ENCODE results near the gene PSAPL1.

Gene PSAPL1

DNA sequence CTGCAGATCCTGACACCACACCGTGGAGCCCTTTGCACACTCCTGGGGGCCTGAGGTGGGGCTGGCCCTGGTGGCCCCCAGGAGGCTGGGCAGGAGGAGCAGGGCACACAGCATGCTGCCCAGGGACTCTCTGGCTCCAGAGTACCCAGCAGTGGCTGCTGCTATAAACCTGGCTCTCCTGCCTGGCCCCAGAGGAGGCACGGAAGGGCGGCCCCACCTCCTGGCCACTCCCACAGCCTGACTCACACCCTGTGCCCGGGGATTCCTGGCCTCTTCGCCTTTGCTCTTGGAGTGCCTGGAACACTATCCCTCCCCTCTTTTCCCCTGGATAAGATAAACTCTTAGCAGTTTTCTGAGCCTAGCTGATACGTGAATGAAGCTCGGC is at the start of gene PSAPL1:
Gene PSAPL1 (minus strand): TSS at position 165 of the 385 bp plus-strand sequence. CDS start 51 bp downstream, at position 114.
- DNase-seq (ENCODE audit: low read depth, low spot score), result no peak

DNA sequence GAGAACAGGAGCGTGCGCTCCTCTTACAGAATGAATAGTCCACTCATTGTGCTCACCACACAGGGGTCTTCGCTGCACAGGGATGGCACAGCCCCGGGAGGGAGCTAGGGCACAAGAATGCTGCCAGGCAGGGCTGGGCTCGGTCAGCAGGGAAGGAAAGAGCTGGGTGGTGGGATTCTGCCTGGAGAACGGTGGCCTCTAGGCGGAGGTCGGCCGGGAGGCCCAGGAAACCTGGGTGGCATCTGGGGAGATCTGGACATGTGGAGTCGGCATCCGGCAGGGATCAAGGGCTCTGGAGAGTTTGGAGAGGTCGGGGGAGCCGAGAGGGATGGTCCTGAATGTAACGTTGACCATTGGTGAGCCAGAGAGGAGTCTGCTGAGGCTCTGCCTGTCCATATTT is 46.5 kb upstream of the PSAPL1 start:
- no peak for DNase-seq (ENCODE audit: low read depth, low spot score)

GRCh38 chr4:7480423-7480822 is 45.7 kb upstream of the PSAPL1 start:
- DNase-seq (ENCODE audit: low read depth, low spot score), result no peak

DNA sequence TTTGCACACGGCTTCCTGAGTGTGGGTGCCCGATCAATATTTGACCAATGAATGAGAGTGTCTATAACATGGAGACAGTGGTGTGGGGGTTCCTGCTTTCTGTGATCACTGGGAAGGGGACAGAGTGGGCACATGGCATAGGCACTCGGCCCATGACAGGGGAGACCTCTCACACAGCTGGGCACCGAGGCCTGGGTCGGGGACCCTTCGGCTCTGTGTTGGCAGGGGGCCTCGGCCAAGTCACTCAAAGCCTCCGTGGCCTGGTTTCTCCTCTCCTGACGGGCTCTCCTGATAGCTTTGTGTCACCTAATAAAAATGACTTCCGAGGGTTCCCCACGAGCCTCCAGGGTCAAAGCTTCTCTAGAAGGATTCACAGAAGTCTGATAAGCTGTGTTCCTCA is 43.9 kb upstream of the PSAPL1 start:
- DNase-seq (ENCODE audit: low read depth, low spot score), result no peak

DNA sequence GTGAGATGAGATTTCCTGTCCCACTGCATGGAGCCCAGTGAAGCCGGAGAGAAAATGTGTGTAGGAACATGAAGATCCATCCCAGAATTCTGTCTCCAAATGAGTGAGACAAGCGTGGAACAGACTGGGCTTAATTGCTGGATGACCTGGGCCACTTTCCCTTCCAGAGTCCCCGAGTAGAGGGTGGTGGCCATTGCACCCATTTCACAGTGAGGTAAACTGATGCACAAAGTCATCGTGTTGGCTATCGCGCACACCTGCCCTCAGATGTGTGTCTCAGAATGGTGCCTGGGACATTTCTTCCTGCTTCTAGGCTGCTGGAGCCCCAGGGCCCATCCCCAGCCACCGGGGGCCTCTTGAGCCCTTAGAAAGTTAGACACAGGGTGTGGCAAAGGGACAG is 43.0 kb upstream of the PSAPL1 start:
- DNase-seq (ENCODE audit: low read depth, low spot score), result no peak

GRCh38 chr4:7476820-7477219 is 42.1 kb upstream of the PSAPL1 start:
- DNase-seq (ENCODE audit: low read depth, low spot score), result no peak

DNA sequence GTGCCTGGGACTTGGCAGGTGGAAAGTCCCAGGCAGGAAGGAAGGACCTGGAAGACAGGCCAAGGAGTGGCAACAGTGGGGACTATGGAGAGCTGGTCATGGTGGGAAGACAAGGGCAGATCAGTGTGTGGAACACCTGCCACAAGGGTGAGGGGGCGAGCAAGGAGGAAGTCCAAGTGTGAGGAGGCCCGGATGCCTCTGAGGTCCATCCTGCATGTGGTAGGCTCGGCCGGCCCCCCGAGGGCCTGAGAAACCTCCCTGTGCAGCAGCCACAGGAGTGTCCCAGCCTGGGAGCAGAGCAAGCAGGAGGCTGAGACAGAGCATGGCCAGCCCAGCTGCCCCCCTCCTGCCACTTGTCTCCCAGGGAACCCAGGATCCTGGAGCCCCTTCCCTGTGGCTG is 40.5 kb upstream of the PSAPL1 start:
- DNase-seq (ENCODE audit: low read depth, low spot score), result no peak

- DNase-seq (ENCODE audit: low read depth, low spot score), result no peak
Measured at GRCh38 chr4:7474320-7474719, 39.6 kb upstream of the PSAPL1 start.

DNA sequence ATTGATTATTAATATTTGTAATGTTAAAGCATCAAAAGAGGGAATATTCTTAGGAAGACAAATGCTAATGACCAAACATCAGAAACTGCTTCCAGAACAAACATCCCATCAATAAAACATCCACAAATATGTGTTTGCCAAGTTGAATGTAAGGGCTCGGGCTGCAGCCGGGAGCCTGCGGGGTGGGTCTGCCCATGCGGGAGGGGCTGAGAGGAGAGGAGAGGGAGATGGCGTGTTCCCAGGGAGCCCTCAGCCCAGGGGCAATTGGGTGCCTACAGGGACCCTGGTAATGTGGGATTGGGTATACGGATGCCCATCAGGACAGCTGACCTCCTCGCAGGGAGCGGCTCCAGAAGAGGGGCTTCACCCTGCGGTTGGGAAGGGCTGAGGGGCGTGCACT is 38.4 kb upstream of the PSAPL1 start:
- no peak for DNase-seq (ENCODE audit: low read depth, low spot score)

GRCh38 chr4:7472442-7473013 is 37.8 kb upstream of the PSAPL1 start:
- no peak for DNase-seq (ENCODE audit: low read depth, low spot score)

- no peak for DNase-seq (ENCODE audit: low read depth, low spot score)
Measured at GRCh38 chr4:7470522-7471128, 35.9 kb upstream of the PSAPL1 start.

- DNase-seq (ENCODE audit: low read depth, low spot score), result no peak
Measured at GRCh38 chr4:7470111-7470510, 35.4 kb upstream of the PSAPL1 start.

GRCh38 chr4:7469023-7469422 is 34.3 kb upstream of the PSAPL1 start:
- DNase-seq (ENCODE audit: low read depth, low spot score), result no peak

- DNase-seq (ENCODE audit: low read depth, low spot score), result no peak
Measured at GRCh38 chr4:7467471-7467870, 32.7 kb upstream of the PSAPL1 start.

DNA sequence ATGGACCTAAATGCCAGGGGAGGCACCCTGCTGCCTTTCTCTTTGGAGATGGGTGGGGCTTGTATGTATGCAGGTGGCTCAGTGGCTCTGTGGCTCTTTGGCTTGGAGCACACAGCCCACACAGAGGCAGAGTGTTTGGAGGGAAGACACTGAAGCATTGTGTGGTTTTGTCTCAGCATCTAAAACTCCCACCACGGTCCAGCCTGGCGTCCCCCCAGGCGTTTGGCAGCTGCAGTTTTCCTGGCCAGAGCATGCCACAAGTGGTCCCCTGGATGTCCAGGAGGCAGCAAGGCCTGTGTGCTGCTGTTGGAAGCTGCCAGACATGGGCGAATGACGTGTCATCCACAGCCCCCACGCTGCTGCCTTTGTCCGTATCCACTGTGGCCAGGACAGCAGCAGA is 32.2 kb upstream of the PSAPL1 start:
- DNase-seq (ENCODE audit: low read depth, low spot score), result no peak

GRCh38 chr4:7466215-7466614 is 31.5 kb upstream of the PSAPL1 start:
- no peak for DNase-seq (ENCODE audit: low read depth, low spot score)

DNA sequence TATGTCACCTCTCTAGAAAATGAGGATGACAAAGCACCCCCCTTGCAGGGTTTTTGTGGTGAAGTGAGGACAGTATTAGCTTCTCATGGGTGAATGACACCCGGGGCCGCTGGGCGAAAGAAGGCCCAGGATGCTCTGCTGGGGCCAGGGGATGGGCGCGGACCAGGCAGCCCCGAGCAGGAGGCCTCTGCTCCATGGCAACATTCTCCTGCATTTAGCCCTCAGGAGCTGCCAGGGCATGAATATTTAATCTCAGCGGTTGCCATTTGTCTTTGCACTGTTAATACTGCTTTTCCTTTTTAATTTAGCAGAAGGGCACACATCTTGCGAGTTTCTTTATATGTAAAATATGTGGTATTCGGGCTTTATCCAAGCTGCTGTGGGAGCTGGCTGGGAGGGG is 30.3 kb upstream of the PSAPL1 start:
- DNase-seq (ENCODE audit: low read depth, low spot score), result no peak

- no peak for DNase-seq (ENCODE audit: low read depth, low spot score)
Measured at GRCh38 chr4:7464259-7464655, 29.5 kb upstream of the PSAPL1 start.

DNA sequence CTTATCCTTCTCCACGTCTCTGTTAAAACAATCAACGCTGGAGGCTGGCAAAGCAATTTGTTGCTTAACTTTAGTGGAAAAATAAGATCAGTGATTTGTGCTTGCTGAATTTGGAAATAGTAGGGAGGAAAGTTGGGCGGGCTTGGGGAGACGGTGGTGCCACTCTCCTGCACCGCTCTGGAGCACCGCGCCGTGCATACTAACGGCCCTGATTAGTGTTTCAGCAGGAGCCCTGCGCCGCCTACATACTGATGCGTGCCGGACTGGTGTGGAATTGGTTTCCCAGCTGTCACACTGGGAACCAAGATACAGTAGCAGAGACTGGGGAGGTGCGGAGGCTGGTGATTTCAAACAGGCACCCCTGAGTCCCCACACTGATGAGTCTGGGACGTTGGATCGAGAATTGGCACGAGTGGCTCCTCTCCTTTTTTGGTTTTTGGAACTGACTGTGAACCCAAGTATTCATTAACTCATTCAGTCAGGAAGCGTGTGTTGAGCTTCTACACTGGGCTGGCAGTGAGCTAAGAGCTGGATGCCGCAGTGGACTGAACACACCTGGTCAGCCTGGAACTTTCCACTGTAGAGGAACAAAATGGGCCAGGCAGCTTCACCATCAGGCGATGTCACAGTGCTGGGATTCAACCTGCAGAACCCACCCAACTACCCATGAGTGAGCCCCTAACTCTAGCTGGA is 29.0 kb upstream of the PSAPL1 start:
- DNase-seq (ENCODE audit: low read depth, low spot score), result no peak

DNA sequence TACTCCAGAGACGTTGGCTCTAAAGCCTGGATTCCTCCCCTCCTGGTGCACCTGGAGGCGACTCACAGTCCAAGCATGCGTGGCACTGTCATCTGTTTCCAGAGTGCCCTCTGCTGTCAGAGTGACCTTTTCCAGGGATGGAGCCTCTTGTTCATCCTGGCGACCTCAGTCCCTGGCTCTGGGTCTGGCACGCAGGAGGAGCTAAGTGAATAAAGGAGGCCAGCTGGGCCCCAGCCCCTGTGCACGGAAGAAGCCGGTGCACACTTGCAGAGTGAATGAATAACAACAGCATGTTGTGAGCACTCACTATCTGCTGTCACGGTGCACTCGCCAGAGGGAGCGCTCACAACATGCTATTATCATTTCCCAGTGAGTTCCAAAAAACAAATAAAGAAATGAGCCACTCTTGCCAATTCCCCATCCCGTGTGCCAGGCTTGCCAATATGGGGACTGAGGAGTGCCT is 27.8 kb upstream of the PSAPL1 start:
- no peak for DNase-seq (ENCODE audit: low read depth, low spot score)

- DNase-seq (ENCODE audit: low read depth, low spot score), result no peak
Measured at GRCh38 chr4:7461230-7461629, 26.5 kb upstream of the PSAPL1 start.

DNA sequence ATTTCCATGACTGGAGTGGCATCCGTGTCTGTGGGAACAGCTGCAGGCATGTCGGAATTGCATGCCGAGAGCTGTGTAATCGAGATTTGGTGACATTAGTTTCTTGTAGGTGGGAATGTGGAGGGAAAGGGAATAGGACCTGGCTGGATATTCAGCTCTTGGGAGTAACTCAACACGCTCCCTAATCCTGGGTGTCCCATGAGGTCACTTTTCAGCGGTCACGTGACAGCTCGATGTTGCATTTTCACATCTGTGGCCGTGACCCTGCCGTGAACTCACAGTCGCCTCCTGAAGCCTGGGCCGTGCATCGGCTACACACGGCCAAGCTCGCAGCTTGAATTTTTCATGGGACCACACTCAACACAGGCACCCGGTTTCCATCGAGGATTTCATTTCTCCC is 25.8 kb upstream of the PSAPL1 start:
- DNase-seq (ENCODE audit: low read depth, low spot score), result no peak

- no peak for DNase-seq (ENCODE audit: low read depth, low spot score)
Measured at GRCh38 chr4:7459471-7459870, 24.7 kb upstream of the PSAPL1 start.

All from smooth muscle cell of the brain vasculature (primary cell).